IMR-90 (cell line): ENCODE measurements around the gene NDUFA6. TPM values are rescaled to one million over a fixed set of nuclear protein-coding genes. Genes with fewer than 3 reads are reported as not detected.

Experiments used
- ATAC-seq: fragments of 200-7000 bp; cut with Tn5 transposase; 2 replicates; pipeline ENCODE4 v1.9.1; 2020; ENCODE audit warnings: low read depth, mild to moderate bottlenecking, moderate library complexity
- BruUV-seq: library from RNA; stranded (reverse); fragments of 400-500 nt; replicated peaks from 2 replicates; lab custom pipeline; 2021; lab: Mats Ljungman, UMichigan
- CTCF ChIA-PET: fragments of 300-600 bp; formaldehyde crosslinking; extraction: SDS; loops from one replicate; lab custom pipeline; 2021; ENCODE audit warnings: antibody characterized with exemption; lab: Yijun Ruan, JAX
- POLR2A ChIA-PET: fragments of 300-600 bp; sonication (Branson Sonifier 250); formaldehyde crosslinking; loops from one replicate; lab custom pipeline; 2022; ENCODE audit warnings: antibody characterized with exemption; ENCODE audit not compliant: unreplicated experiment; lab: Charles Lee
- DNase-seq: peaks from one replicate; pipeline ENCODE4 v3.0.0; 2013
- H2AFZ ChIP-seq: replicated peaks from 2 replicates; pipeline ENCODE3; 2013; ENCODE audit warnings: low read length, mild to moderate bottlenecking; ENCODE audit not compliant: poor library complexity
- H2AK5ac ChIP-seq: 2 replicates; pipeline ENCODE4 v1.6.1; 2013; ENCODE audit warnings: low read depth, low read length, inconsistent platforms
- H2AK9ac ChIP-seq: replicated peaks from 2 replicates; pipeline ENCODE3; 2013; ENCODE audit warnings: mild to moderate bottlenecking, low read depth, low read length, moderate library complexity; ENCODE audit not compliant: poor library complexity
- H2BK120ac ChIP-seq: 2 replicates; pipeline ENCODE4 v1.6.1; 2013; ENCODE audit warnings: low read depth, low read length, inconsistent platforms
- H2BK15ac ChIP-seq: 3 replicates; pipeline ENCODE4 v1.6.1; 2013; ENCODE audit warnings: low read depth, low read length, inconsistent platforms
- H2BK20ac ChIP-seq: 2 replicates; pipeline ENCODE4 v1.6.1; 2013; ENCODE audit warnings: low read depth, mild to moderate bottlenecking, inconsistent platforms, low read length, moderate library complexity
- H2BK5ac ChIP-seq: 2 replicates; pipeline ENCODE4 v1.6.1; 2013; ENCODE audit warnings: mild to moderate bottlenecking, low read depth, low read length, inconsistent platforms; ENCODE audit not compliant: poor library complexity, severe bottlenecking
- H3K14ac ChIP-seq: replicated peaks from 2 replicates; pipeline ENCODE4 v1.6.1; 2013; ENCODE audit warnings: low read depth, low read length, inconsistent platforms
- H3K18ac ChIP-seq: 2 replicates; pipeline ENCODE4 v1.6.1; 2013; ENCODE audit warnings: low read depth, low read length, control low read depth
- H3K23ac ChIP-seq: 2 replicates; pipeline ENCODE4 v1.6.1; 2013; ENCODE audit warnings: low read depth, low read length, inconsistent platforms
- H3K27ac ChIP-seq: 2 replicates; pipeline ENCODE4 v1.5.1; 2013; ENCODE audit warnings: mild to moderate bottlenecking, control low read depth, low read length; ENCODE audit not compliant: insufficient read depth
- H3K27me3 ChIP-seq: 2 replicates; pipeline ENCODE4 v1.6.1; 2013; ENCODE audit warnings: low read length; ENCODE audit not compliant: control insufficient read depth, insufficient read depth
- H3K36me3 ChIP-seq: 2 replicates; pipeline ENCODE4 v1.6.1; 2013; ENCODE audit warnings: low read length, mixed read lengths; ENCODE audit not compliant: control insufficient read depth, insufficient read depth
- H3K4ac ChIP-seq: 2 replicates; pipeline ENCODE4 v1.6.1; 2013; ENCODE audit warnings: low read depth, low read length, inconsistent platforms
- H3K4me1 ChIP-seq: 2 replicates; pipeline ENCODE4 v1.6.1; 2013; ENCODE audit warnings: low read length, mixed read lengths; ENCODE audit not compliant: control insufficient read depth, insufficient read depth
- H3K4me2 ChIP-seq: 2 replicates; pipeline ENCODE4 v1.6.1; 2013; ENCODE audit warnings: low read depth, mild to moderate bottlenecking, control low read depth, low read length, moderate library complexity
- H3K4me3 ChIP-seq: 2 replicates; pipeline ENCODE4 v1.5.1; 2013; ENCODE audit warnings: low read depth, mild to moderate bottlenecking, control low read depth, low read length, moderate library complexity; ENCODE audit not compliant: insufficient read depth
- H3K56ac ChIP-seq: 2 replicates; pipeline ENCODE4 v1.6.1; 2013; ENCODE audit warnings: low read length, inconsistent platforms; ENCODE audit not compliant: insufficient read depth; ENCODE audit errors: extremely low read depth
- H3K79me1 ChIP-seq, 2 experiments: 2 replicates each; pipeline ENCODE4 v1.6.1; 2013; ENCODE audit warnings: low read length in 2 of 2, inconsistent platforms in 1 of 2, low read depth in 1 of 2
- H3K9ac ChIP-seq: 2 replicates; pipeline ENCODE4 v1.6.1; 2013; ENCODE audit warnings: low read depth, low read length, control low read depth
- H3K9me1 ChIP-seq: 2 replicates; pipeline ENCODE4 v1.6.1; 2013; ENCODE audit warnings: low read length, inconsistent platforms; ENCODE audit not compliant: insufficient read depth
- H3K9me3 ChIP-seq: 2 replicates; pipeline ENCODE4 v1.6.1; 2013; ENCODE audit warnings: low read length; ENCODE audit not compliant: control insufficient read depth, insufficient read depth
- H4K20me1 ChIP-seq: 2 replicates; pipeline ENCODE4 v1.6.1; 2013; ENCODE audit warnings: low read length, inconsistent platforms; ENCODE audit not compliant: insufficient read depth
- H4K5ac ChIP-seq: 2 replicates; pipeline ENCODE4 v1.6.1; 2013; ENCODE audit warnings: mild to moderate bottlenecking, low read depth, low read length, control low read depth
- H4K8ac ChIP-seq, 2 experiments: 2 replicates each; pipeline ENCODE4 v1.6.1; 2013; ENCODE audit warnings: low read depth in 2 of 2, low read length in 2 of 2, control low read depth in 1 of 2, inconsistent platforms in 1 of 2
- H4K91ac ChIP-seq: 2 replicates; pipeline ENCODE4 v1.6.1; 2013; ENCODE audit warnings: low read depth, low read length, inconsistent platforms; ENCODE audit not compliant: insufficient read depth
- BHLHE40 ChIP-seq: fragments of 150-350 bp; IDR thresholded peaks from 2 replicates; pipeline ENCODE4 v1.6.1; 2016; ENCODE audit warnings: mild to moderate bottlenecking, low read depth, low read length
- CEBPB ChIP-seq: IDR thresholded peaks from 2 replicates; pipeline ENCODE4 v1.6.1; 2012; ENCODE audit warnings: low read depth, low read length, improper control_type of control experiment
- ELK1 ChIP-seq: fragments of 150-350 bp; IDR thresholded peaks from 2 replicates; pipeline ENCODE4 v1.6.1; 2016; ENCODE audit warnings: low read depth, mild to moderate bottlenecking, low read length, moderate library complexity, borderline replicate concordance
- MAFK ChIP-seq: IDR thresholded peaks from 2 replicates; pipeline ENCODE4 v1.6.1; 2012; ENCODE audit warnings: low read depth, low read length, improper control_type of control experiment
- MAZ ChIP-seq: IDR thresholded peaks from 2 replicates; pipeline ENCODE4 v1.6.1; 2012; ENCODE audit warnings: low read depth, mild to moderate bottlenecking, low read length, improper control_type of control experiment, moderate library complexity, borderline replicate concordance
- MXI1 ChIP-seq: IDR thresholded peaks from 2 replicates; pipeline ENCODE4 v1.6.1; 2012; ENCODE audit warnings: low read depth, mild to moderate bottlenecking, low read length, moderate library complexity, borderline replicate concordance
- RAD21 ChIP-seq: IDR thresholded peaks from 2 replicates; pipeline ENCODE4 v1.6.1; 2012; ENCODE audit warnings: low read length, improper control_type of control experiment
- RCOR1 ChIP-seq: IDR thresholded peaks from 2 replicates; pipeline ENCODE4 v1.6.1; 2012; ENCODE audit warnings: mild to moderate bottlenecking, low read length, improper control_type of control experiment; ENCODE audit not compliant: insufficient replicate concordance
- RFX5 ChIP-seq: IDR thresholded peaks from 2 replicates; pipeline ENCODE4 v1.8.0; 2012; ENCODE audit warnings: low read depth, mild to moderate bottlenecking, low read length, moderate library complexity
- USF2 ChIP-seq: fragments of 150-350 bp; IDR thresholded peaks from 2 replicates; pipeline ENCODE4 v1.6.1; 2017; ENCODE audit warnings: mild to moderate bottlenecking, antibody characterized with exemption, low read length, low read depth
- WGBS, 2 experiments: methylation state at CpG; one replicate each; pipeline versions ENCODE4 v1.1.5 to v1.1.7; 2013; ENCODE audit warnings: missing lambda C conversion rate in 2 of 2; ENCODE audit not compliant: insufficient read length in 1 of 2; ENCODE audit errors: extremely low coverage in 2 of 2; 5-methylcytosine and 5-hydroxymethylcytosine counted together
- dilution Hi-C: fragments of 300-500 bp; cut with HindIII; formaldehyde crosslinking; loops from one replicate; pipeline ENCODE4 v1.14.3; 2018; ENCODE audit warnings: low sequenced_read_pairs; ENCODE audit not compliant: unreplicated experiment
- in situ Hi-C: fragments of 300-500 bp; cut with MboI; formaldehyde crosslinking; loops from 3 replicates; pipeline ENCODE4 v1.14.3; 2019; ENCODE audit warnings: low sequenced_read_pairs, inconsistent platforms, mixed read lengths
- intact Hi-C: fragments of 100-400 bp; cut with micrococcal nuclease; formaldehyde crosslinking; loops from 2 replicates; pipeline ENCODE4 v1.10.0; 2022
- polyA plus RNA-seq, 3 experiments: library from polyadenylated mRNA; depleted of rRNA; stranded (reverse); fragments of >200 nt; gene quantifications; 2 replicates each; pipeline ENCODE4 v1.2.3, GENCODE V29; 2012; ENCODE audit warnings: low replicate concordance in 1 of 3
- total RNA-seq: library from RNA; depleted of rRNA; stranded (reverse); fragments of >200 nt; gene quantifications from 2 replicates; pipeline ENCODE4 v1.2.3, GENCODE V29; 2012

Gene NDUFA6
- total and polyA plus RNA-seq, 2 of the 4 experiments (the other 2 are of a cell fraction), result 48.8 to 89.0 TPM

GRCh38 chr22:42086051-42086450 lies 4.5 kb downstream of the NDUFA6 start:
- CTCF ChIA-PET, result no interaction called here

More at GRCh38 chr22:42086051-42086450, 4.5 kb downstream of the NDUFA6 start:
- Histone ChIP-seq H3K4ac (no peak overlapping the region), H2BK5ac (no peak overlapping the region), H2AK5ac (no peak overlapping the region), H2BK20ac (no peak overlapping the region), H3K9ac (no peak overlapping the region), H4K91ac (no peak overlapping the region), H3K4me1 (no peaks in the 10 kb centered on the region), H3K9me1 (0 out of 2 replicates have a peak, but pooled peaks cover 4% of the 10 kb centered on the region), H4K5ac (no peak overlapping the region), H3K18ac (no peak overlapping the region), H3K56ac (no peak overlapping the region), H3K79me1 (peaks cover 29 to 56% of the 10 kb centered on the region in 2 experiments), H2AK9ac (no peak overlapping the region), H4K20me1 (peaks cover 14% of the 10 kb centered on the region; the same call in 1 of the 2 replicates), H3K36me3 (peaks cover 19% of the 10 kb centered on the region), H3K14ac (no peak overlapping the region), H3K27me3 (no peaks in the 10 kb centered on the region), H4K8ac (no peak overlapping the region), H3K4me3 (no peak overlapping the region), H2BK15ac (no peak overlapping the region), H2BK120ac (no peak overlapping the region), H3K23ac (no peak overlapping the region), H3K4me2 (no peak overlapping the region), H2AFZ (no peak overlapping the region), H3K27ac (no peak overlapping the region), H3K9me3 (no peaks in the 10 kb centered on the region)
- POLR2A ChIA-PET, result no interaction called here
- TF ChIP-seq RFX5 (no peak), MAFK (no peak), USF2 (no peak), CEBPB (no peak), RAD21 (no peak), BHLHE40 (no peak), MAZ (no peak), ELK1 (no peak), MXI1 (no peak), RCOR1 (no peak)
- no peak for DNase-seq
- dilution Hi-C loops (no loop called here), in situ Hi-C loops (no loop called here), intact Hi-C loops (no loop called here)
- WGBS, 2 experiments, result 88% methylated on average over 5 of the region's 6 CpGs; no CpG with 5 or more reads in 1 of the 2 experiments
- no TSS peak for BruUV-seq
- no peak for ATAC-seq
